NB4 (cell line): ENCODE measurements around the gene AFTPH.

ENCODE experiments used
- DNase-seq: peaks from one replicate; pipeline ENCODE4 v3.0.0; 2010; ENCODE audit warnings: low read depth
- H3K4me3 ChIP-seq: one replicate; pipeline ENCODE4 v1.5.1; 2011; ENCODE audit warnings: mild to moderate bottlenecking, low read depth, low read length, moderate library complexity
- CTCF ChIP-seq: IDR thresholded peaks from one replicate; pipeline ENCODE4 v1.5.1; 2012; ENCODE audit warnings: low read depth, low read length
- MAX ChIP-seq: IDR thresholded peaks from 2 replicates; pipeline ENCODE4 v1.6.1; 2011; ENCODE audit warnings: low read depth, low read length
- MYC ChIP-seq: IDR thresholded peaks from 2 replicates; pipeline ENCODE4 v1.6.1; 2011; ENCODE audit warnings: low read depth, low read length
- POLR2A ChIP-seq: IDR thresholded peaks from 2 replicates; pipeline ENCODE4 v1.6.1; 2011; ENCODE audit warnings: mild to moderate bottlenecking; ENCODE audit not compliant: insufficient read length; ENCODE audit errors: extremely low read depth

AFTPH gene

GRCh38 chr2:64599469-64599868 lies 75.3 kb downstream of the AFTPH start:
- TF ChIP-seq MAX (no peak), CTCF (no peak), POLR2A (no peak), MYC (no peak)
- H3K4me3 ChIP-seq: no peak overlapping the region
- DNase-seq: no peak

DNA sequence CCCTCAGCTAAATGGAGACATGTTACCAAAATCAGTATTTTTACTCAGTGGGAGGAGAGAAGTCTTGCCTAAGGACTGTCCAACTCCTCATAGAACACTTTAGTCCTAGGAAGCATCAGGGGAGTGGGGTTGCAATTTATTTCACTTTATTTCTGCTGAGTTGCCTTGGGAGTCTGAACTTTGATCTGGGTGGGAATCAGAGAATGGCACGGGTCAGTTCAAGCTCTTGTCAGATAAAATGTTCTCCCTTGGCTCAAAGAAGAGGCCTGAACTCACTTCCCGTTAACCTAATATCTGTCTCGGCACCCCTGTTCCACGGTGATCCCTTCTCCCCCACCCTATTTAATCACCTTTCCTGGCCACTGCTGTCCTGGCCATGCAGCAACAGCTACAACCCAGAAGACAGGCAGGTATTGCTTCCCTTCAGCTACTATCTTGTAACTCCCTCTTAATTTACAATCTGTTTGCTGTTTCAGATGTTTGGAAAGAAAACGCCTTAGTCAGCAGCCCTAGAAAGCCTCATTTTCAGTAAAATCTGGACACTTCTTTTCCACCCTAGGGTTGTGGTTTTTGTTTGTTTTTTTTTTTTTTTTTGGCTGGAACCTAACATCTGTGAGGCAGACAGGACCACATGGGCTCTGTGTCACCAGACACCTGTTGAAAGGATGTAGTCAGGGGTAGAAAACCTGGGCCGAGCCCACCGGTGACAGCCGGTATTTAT lies 77.1 kb downstream of the AFTPH start:
- no peak for DNase-seq
- TF ChIP-seq MYC (no peak), CTCF (no peak), MAX (no peak), POLR2A (no peak)

DNA sequence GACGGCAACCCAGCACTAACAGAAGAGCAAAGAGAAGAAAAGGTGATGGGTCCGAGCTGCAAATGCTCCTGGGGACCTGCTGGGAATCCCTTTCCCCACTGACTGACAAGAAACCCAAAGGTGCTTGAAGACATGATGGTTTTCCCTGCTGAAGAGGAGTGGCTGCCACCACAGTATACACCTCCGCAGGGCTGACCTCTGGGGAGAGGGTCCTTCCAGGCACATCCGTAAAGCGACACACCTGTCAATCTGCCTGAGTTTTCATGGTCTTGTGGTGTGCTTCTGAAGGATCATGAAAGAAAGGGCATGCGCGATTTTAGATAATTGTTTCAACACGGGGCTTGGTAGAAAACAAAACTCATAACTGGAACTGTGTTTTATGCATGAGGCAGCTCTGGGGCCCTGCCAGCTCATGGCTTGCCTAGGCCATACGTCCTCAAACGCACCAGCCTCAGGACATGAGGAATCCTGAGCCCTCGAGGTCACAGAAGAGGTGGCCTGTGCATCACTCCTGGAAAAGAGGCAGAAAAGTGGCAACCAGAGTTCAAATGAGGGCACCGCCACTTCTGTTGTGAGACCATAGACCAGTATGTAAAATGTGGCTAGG lies 77.8 kb downstream of the AFTPH start:
- TF ChIP-seq MYC: no peak
- no peak for TF ChIP-seq POLR2A
- no peak for TF ChIP-seq CTCF
- no peak for TF ChIP-seq MAX
- DNase-seq: no peak

More for the DNA sequence above, 77.1 kb downstream of the AFTPH start:
- H3K4me3 ChIP-seq: no peak overlapping the region

GRCh38 chr2:64602436-64602835 lies 78.3 kb downstream of the AFTPH start:
- DNase-seq: no peak
- H3K4me3 ChIP-seq: no peak overlapping the region
- TF ChIP-seq POLR2A (no peak), MAX (no peak)

More for the DNA sequence above, 77.8 kb downstream of the AFTPH start:
- no peak overlapping the region for H3K4me3 ChIP-seq

DNA sequence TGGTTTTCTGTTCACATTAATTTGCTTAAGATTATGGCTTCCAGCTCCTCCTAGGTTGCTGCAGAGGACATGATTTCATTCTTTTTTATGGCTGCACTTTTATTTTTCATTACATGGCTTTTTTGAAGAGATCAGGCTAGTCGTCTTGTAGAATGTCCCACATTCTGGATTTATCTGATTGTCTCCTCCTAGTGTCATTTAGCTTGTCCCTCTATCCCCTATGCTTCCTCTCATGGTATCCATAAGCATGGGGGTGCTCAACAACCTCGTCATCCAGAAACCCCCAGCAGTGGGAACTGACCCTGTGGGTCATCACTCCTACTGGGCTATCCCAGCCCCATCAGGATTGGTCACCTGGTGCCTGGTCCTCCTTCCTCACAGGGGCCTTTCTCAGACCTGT lies 80.0 kb downstream of the AFTPH start:
- H3K4me3 ChIP-seq: no peak overlapping the region
- DNase-seq: no peak
- no peak for TF ChIP-seq CTCF
- no peak for TF ChIP-seq MYC
- no peak for TF ChIP-seq POLR2A
- no peak for TF ChIP-seq MAX

DNA sequence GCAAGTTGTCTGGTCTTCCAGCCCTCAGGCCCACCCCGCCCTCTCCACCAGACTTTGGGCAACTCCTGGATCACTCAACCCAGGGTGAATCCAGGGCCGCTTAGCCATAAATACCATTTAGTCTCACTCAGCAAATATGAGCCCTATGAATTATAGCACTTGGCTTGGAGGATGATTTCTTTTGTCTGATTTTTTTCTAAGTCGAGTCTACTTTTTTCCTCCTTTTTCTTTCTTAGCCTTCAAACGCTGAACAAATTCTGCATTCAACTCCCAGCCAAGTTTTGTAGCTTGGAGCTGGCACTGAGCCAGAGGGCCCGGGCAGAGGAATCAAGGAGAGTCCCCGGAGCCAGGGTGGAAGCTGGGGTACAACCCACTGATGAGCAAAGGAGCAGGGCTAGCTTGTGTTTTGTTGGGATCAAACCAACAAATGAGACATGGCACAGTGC lies 80.9 kb downstream of the AFTPH start:
- no peak overlapping the region for H3K4me3 ChIP-seq
- DNase-seq: no peak
- TF ChIP-seq MAX: no peak
- TF ChIP-seq POLR2A: no peak
- TF ChIP-seq CTCF: no peak
- no peak for TF ChIP-seq MYC
